Bronchial epithelial cell (primary cell): ENCODE results near the gene SLC22A7. TPM values are rescaled to one million over a fixed set of nuclear protein-coding genes. Genes with fewer than 3 reads are reported as not detected.

ENCODE experiments used
- DNase-seq: peaks from one replicate; pipeline ENCODE4 v3.0.0-alpha.2; 2010; ENCODE audit warnings: low read depth
- FAIRE-seq: peaks from 2 replicates; lab custom pipeline; 2011; peaks lifted over from hg19 to GRCh38; lab: Jason Lieb, UNC
- H3K27me3 ChIP-seq: 2 replicates; pipeline ENCODE4 v1.5.1; 2011; ENCODE audit warnings: low read length; ENCODE audit not compliant: control insufficient read depth, insufficient read depth
- H3K36me3 ChIP-seq: 2 replicates; pipeline ENCODE4 v1.5.1; 2011; ENCODE audit warnings: low read length; ENCODE audit not compliant: control insufficient read depth, insufficient read depth
- H3K4me3 ChIP-seq: 2 replicates; pipeline ENCODE4 v1.5.1; 2011; ENCODE audit warnings: mild to moderate bottlenecking, low read depth, low read length, control low read depth
- CTCF ChIP-seq: IDR thresholded peaks from 2 replicates; pipeline ENCODE4 v1.5.1; 2011; ENCODE audit warnings: mild to moderate bottlenecking, moderate library complexity, low read length, control low read depth, inconsistent platforms; ENCODE audit not compliant: insufficient read depth, severe bottlenecking
- total RNA-seq: library from RNA; depleted of rRNA; stranded (reverse); fragments of >200 nt; gene quantifications from 2 replicates; pipeline ENCODE4 v1.2.1, GENCODE V29; 2014

Gene SLC22A7
- total RNA-seq, 1 donor from 2014 or later: not detected

GRCh38 chr6:43268782-43269272, 29.2 kb upstream of the SLC22A7 start:
- H3K36me3 ChIP-seq: no peaks in the 10 kb centered on the region
- DNase-seq (no peak), FAIRE-seq (no peak)
- no peak overlapping the region for H3K4me3 ChIP-seq
- H3K27me3 ChIP-seq: peaks cover 14% of the 10 kb centered on the region
- TF ChIP-seq CTCF: no peak

- H3K27me3 ChIP-seq: peaks cover 20% of the 10 kb centered on the region
- no peak for FAIRE-seq
- TF ChIP-seq CTCF: no peak
- no peak for DNase-seq
- no peak overlapping the region for H3K4me3 ChIP-seq
- H3K36me3 ChIP-seq: no peaks in the 10 kb centered on the region
These were observed 28.6 kb upstream of the SLC22A7 start for GRCh38 chr6:43269273-43270007.

GRCh38 chr6:43271103-43271815, 26.8 kb upstream of the SLC22A7 start:
- no peak for TF ChIP-seq CTCF
- Histone ChIP-seq H3K4me3 (no peak overlapping the region), H3K27me3 (peaks cover 30% of the 10 kb centered on the region), H3K36me3 (no peaks in the 10 kb centered on the region)
- DNase-seq (no peak), FAIRE-seq (no peak)

GRCh38 chr6:43271944-43272343, 26.1 kb upstream of the SLC22A7 start:
- peaks cover 35% of the 10 kb centered on the region for H3K27me3 ChIP-seq
- FAIRE-seq: no peak
- TF ChIP-seq CTCF: no peak
- H3K4me3 ChIP-seq: no peak overlapping the region
- H3K36me3 ChIP-seq: no peaks in the 10 kb centered on the region
- no peak for DNase-seq

GRCh38 chr6:43273707-43274106, 24.4 kb upstream of the SLC22A7 start:
- FAIRE-seq (no peak), DNase-seq (no peak)
- Histone ChIP-seq H3K27me3 (peaks cover 28% of the 10 kb centered on the region), H3K4me3 (no peak overlapping the region), H3K36me3 (no peaks in the 10 kb centered on the region)
- TF ChIP-seq CTCF: no peak
